HG03095 (cell line): ENCODE data around the gene FUT3.

ENCODE experiments used
- ATAC-seq: cut with Tn5 transposase; IDR thresholded peaks from one replicate; pipeline ENCODE4 v1.9.1; 2021; ENCODE audit warnings: moderate library complexity; ENCODE audit not compliant: unreplicated experiment

The FUT3 gene

GRCh38 chr19:5803752-5804515 lies 47.3 kb downstream of the FUT3 start:
- no peak for ATAC-seq

DNA sequence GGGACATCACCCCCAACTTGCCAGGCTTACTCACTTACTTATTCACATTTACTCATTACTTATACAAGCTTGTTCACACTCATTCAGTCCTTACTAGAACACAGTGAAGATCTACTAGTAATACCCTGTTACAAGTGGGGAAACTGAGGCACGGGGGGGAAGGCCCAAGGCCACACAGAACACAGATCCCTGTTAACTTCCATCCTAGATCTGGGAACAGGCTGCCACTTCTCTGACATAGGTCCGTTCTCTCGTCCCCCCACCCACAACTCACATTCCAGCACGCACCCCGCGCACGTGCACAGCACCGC lies 47.9 kb downstream of the FUT3 start:
- ATAC-seq = no peak

GRCh38 chr19:5801796-5802619 lies 49.2 kb downstream of the FUT3 start:
- no peak for ATAC-seq

GRCh38 chr19:5800361-5801270 lies 50.6 kb downstream of the FUT3 start:
- ATAC-seq = no peak

- no peak for ATAC-seq
Measured at GRCh38 chr19:5799247-5800241, 51.7 kb downstream of the FUT3 start.

DNA sequence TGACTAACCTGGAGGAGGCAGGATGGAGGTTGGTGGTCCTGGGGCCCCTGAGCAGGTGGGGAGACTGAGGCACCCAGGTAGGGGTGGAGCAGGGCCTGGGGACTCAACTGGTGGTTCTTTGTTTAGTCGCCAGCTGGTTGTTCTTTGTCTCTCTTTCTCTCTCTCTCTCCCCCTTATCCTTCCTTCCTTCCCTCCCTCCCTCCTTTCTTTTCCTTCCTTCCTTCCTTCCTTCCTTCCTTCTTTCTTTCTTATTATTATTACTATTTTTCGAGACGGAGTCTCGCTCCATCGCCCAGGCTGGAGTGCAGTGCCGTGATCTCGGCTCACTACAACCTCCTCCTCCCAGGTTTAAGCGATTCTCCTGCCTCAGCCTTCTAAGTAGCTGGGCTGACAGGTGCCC lies 53.0 kb downstream of the FUT3 start:
- ATAC-seq = no peak

GRCh38 chr19:5795382-5795919 lies 55.8 kb downstream of the FUT3 start:
- no peak for ATAC-seq

DNA sequence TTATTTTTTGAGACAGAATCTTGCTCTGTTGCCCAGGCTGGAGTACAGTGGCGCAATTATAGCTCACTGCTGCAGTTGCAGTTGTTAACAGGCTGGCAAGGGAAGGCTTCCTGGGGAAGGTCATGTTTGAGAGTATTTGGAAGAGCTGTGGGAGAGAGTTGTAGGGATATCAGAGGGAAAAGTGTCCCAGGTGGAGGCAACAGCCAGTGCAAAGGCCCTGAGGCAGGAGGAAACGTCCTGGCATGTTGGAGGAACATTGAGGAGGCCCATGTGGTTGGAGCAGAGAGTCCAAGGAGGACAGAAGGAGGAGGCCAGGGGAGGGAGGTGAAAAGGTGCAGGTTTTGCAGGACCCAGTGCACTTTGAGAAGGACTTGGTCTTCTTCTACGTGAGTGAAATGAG lies 58.1 kb downstream of the FUT3 start:
- ATAC-seq = no peak
